Gastroesophageal sphincter (tissue), 3 donors: Measurements from ENCODE around the gene SAP30L.

ENCODE experiments used
- CTCF ChIP-seq, 4 experiments: fragments of 200-600 bp in 2 of 4; fragments of 450-650 bp in 2 of 4; sonication (generic) in 1 of 4; IDR thresholded peaks; one replicate each; pipeline ENCODE4 v1.5.1; 2017 to 2019; ENCODE audit warnings: antibody characterized with exemption in 4 of 4, mild to moderate bottlenecking in 2 of 4, moderate library complexity in 2 of 4
- EP300 ChIP-seq: sonication (generic); formaldehyde crosslinking; IDR thresholded peaks from one replicate; pipeline ENCODE4 v1.6.1; 2017; ENCODE audit warnings: antibody characterized with exemption, mild to moderate bottlenecking
- POLR2A ChIP-seq, 2 donors: fragments of 450-650 bp; IDR thresholded peaks; one replicate each; pipeline ENCODE4 v1.6.1; 2017; ENCODE audit warnings: antibody characterized with exemption in 2 of 2, mild to moderate bottlenecking in 2 of 2, moderate library complexity in 1 of 2
- POLR2AphosphoS5 ChIP-seq: sonication (generic); formaldehyde crosslinking; IDR thresholded peaks from one replicate; pipeline ENCODE4 v1.6.1; 2017; ENCODE audit warnings: antibody characterized with exemption

DNA sequence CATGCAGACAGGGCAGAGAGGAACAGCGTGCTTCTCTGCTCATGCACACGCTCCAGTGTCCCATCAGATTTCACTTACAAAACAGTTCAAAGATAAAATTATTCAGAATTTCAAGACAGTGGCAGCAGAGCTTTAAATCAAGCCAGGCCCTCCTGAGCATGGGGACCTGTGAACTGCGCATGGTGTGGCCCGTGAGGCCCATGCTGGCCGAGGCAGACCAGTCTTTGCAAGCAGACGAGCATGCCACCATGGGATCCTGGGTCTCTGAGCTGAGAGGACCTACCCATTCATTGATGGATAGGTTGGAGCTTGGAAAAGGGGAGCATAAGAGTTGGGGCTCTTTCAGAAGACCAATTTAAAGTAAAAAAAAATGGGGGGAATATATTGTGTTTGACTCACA lies 35.0 kb upstream of the SAP30L start:
- TF ChIP-seq POLR2AphosphoS5 = no peak
- no peak for TF ChIP-seq CTCF (IDR thresholded peaks at IDR 0.05)
- no peak for TF ChIP-seq EP300
- TF ChIP-seq POLR2A (IDR thresholded peaks at IDR 0.05) = no peak
